OCI-LY7 (cell line): ENCODE measurements around the gene NINL. TPM values are rescaled to one million over a fixed set of nuclear protein-coding genes. Genes with fewer than 3 reads are reported as not detected.

Source experiments
- BruUV-seq: library from RNA; stranded (reverse); fragments of 400-500 nt; replicated peaks from 2 replicates; lab custom pipeline; 2021; lab: Mats Ljungman, UMichigan
- CTCF ChIA-PET: fragments of 300-600 bp; sonication (Branson Sonifier 250); formaldehyde crosslinking; loops from one replicate; lab custom pipeline; 2022; ENCODE audit warnings: antibody characterized with exemption; ENCODE audit not compliant: unreplicated experiment; lab: Charles Lee
- POLR2A ChIA-PET: fragments of 300-600 bp; sonication (Branson Sonifier 250); formaldehyde crosslinking; loops from one replicate; lab custom pipeline; 2022; ENCODE audit warnings: antibody characterized with exemption; lab: Charles Lee
- DNase-seq: peaks from one replicate; pipeline ENCODE4 v3.0.0-alpha.2; 2015; ENCODE audit warnings: low spot score
- H2AFZ ChIP-seq: fragments of 200-600 bp; sonication (generic), shearing (Covaris generic); 2 replicates; pipeline ENCODE4 v1.6.1; 2014; ENCODE audit warnings: mild to moderate bottlenecking, antibody characterized with exemption, low read length, moderate library complexity
- H3K27ac ChIP-seq: fragments of 200-600 bp; sonication (generic); 2 replicates; pipeline ENCODE4 v1.5.1; 2014; ENCODE audit warnings: mixed run types, low read depth, mild to moderate bottlenecking, moderate library complexity, low read length, inconsistent platforms; ENCODE audit not compliant: poor library complexity, severe bottlenecking
- H3K36me3 ChIP-seq: fragments of 200-600 bp; sonication (generic); 2 replicates; pipeline ENCODE4 v1.6.1; 2014; ENCODE audit warnings: mild to moderate bottlenecking, antibody characterized with exemption, low read length, moderate library complexity, mixed read lengths; ENCODE audit not compliant: insufficient read depth
- H3K4me1 ChIP-seq: fragments of 200-600 bp; sonication (generic); 2 replicates; pipeline ENCODE4 v1.5.1; 2014; ENCODE audit warnings: mild to moderate bottlenecking, low read length; ENCODE audit not compliant: insufficient read depth, poor library complexity, severe bottlenecking
- H3K4me2 ChIP-seq: fragments of 200-600 bp; sonication (generic); 2 replicates; pipeline ENCODE4 v1.6.1; 2014; ENCODE audit warnings: mild to moderate bottlenecking, low read length
- H3K4me3 ChIP-seq: fragments of 200-600 bp; sonication (generic); 2 replicates; pipeline ENCODE4 v1.5.1; 2014; ENCODE audit warnings: mild to moderate bottlenecking, low read depth, low read length; ENCODE audit not compliant: poor library complexity, severe bottlenecking
- H3K79me2 ChIP-seq: fragments of 200-600 bp; sonication (generic); 2 replicates; pipeline ENCODE4 v1.6.1; 2016; ENCODE audit warnings: low read depth, mild to moderate bottlenecking, low read length, moderate library complexity, mixed read lengths; ENCODE audit not compliant: insufficient read depth
- H3K9me2 ChIP-seq: fragments of 200-600 bp; sonication (generic); 2 replicates; pipeline ENCODE4 v1.6.1; 2016; ENCODE audit warnings: mild to moderate bottlenecking, low read length, mixed read lengths; ENCODE audit not compliant: insufficient read depth
- H3K9me3 ChIP-seq: fragments of 200-600 bp; sonication (generic); 2 replicates; pipeline ENCODE4 v1.6.1; 2014; ENCODE audit warnings: mild to moderate bottlenecking, mixed run types, low read length, mixed read lengths
- H4K20me1 ChIP-seq: fragments of 200-600 bp; sonication (generic); 2 replicates; pipeline ENCODE4 v1.6.1; 2014; ENCODE audit warnings: mild to moderate bottlenecking, antibody characterized with exemption, low read length, moderate library complexity, mixed read lengths; ENCODE audit not compliant: insufficient read depth
- EZH2phosphoT487 ChIP-seq: fragments of 200-600 bp; sonication (generic); IDR thresholded peaks from 2 replicates; pipeline ENCODE4 v1.6.1; 2018; ENCODE audit warnings: low read depth, borderline replicate concordance, mild to moderate bottlenecking, mixed run types, antibody characterized with exemption, low read length, moderate library complexity, mixed read lengths
- intact Hi-C: fragments of 100-400 bp; cut with micrococcal nuclease; formaldehyde crosslinking; loops from one replicate; pipeline ENCODE4 v1.10.0; 2022; ENCODE audit not compliant: unreplicated experiment
- total RNA-seq, 2 experiments: library from RNA; depleted of rRNA in 1 of 2; stranded (reverse); fragments of >200 nt in 1 of 2; shearing (Covaris generic) in 1 of 2; gene quantifications; 2 replicates each; pipeline ENCODE4 v1.2.3, GENCODE V29; 2014 to 2022
- TF ChIP-seq, protein P1 (sequence below): fragments of 200-600 bp; sonication (generic); conservative IDR thresholded peaks from 2 replicates; pipeline ENCODE4 v1.5.1; 2014; ENCODE audit warnings: mild to moderate bottlenecking, antibody characterized with exemption, low read length, moderate library complexity, mixed read lengths

NINL gene
- total RNA-seq, 2 experiments from 2014 or later: 0.06 to 0.55 TPM

DNA sequence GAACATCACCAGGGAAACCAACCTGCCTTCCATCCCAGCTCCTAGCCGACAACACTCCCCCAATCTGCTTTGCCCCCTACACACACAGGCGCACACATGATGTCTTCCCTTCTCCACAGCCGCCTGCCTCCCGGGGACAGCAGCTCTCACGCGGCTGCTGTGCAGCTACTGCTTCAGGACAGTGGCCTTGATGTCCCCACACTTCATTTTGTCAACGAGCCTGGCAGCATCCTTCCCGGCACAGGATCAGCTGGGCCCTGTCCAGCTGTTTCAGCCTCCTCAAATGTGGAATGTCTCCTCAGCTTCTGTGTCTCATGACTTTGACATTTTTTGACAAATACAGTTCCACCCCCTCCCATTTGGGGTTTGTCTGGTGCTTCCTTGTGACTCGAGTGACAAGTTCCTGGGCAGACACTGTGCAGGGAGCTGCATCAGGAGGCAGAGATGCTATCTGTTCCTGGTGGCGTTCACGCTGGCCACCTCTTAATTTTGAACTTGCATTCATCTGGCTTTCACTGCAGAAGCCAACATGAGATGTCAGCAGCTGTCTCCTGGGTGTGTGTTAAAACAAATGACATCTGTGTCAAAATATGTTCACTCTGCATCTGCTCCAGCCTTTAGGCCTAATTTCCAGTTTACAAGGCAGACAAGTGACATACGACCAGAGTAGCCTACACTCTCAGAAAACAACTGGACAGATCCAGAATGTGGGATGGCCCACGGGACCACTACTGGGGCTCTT, 120.7 kb downstream of the NINL start:
- H3K4me2 ChIP-seq: no peak overlapping the region
- H3K4me1 ChIP-seq: no peaks in the 10 kb centered on the region
- TF ChIP-seq, protein P1, sequence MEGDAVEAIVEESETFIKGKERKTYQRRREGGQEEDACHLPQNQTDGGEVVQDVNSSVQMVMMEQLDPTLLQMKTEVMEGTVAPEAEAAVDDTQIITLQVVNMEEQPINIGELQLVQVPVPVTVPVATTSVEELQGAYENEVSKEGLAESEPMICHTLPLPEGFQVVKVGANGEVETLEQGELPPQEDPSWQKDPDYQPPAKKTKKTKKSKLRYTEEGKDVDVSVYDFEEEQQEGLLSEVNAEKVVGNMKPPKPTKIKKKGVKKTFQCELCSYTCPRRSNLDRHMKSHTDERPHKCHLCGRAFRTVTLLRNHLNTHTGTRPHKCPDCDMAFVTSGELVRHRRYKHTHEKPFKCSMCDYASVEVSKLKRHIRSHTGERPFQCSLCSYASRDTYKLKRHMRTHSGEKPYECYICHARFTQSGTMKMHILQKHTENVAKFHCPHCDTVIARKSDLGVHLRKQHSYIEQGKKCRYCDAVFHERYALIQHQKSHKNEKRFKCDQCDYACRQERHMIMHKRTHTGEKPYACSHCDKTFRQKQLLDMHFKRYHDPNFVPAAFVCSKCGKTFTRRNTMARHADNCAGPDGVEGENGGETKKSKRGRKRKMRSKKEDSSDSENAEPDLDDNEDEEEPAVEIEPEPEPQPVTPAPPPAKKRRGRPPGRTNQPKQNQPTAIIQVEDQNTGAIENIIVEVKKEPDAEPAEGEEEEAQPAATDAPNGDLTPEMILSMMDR: no peak
- TF ChIP-seq EZH2phosphoT487: no peak
- H3K4me3 ChIP-seq: no peak overlapping the region
- H3K9me2 ChIP-seq: no peaks in the 10 kb centered on the region
- H2AFZ ChIP-seq: no peak overlapping the region
- intact Hi-C loops: no loop called here
- H3K79me2 ChIP-seq: no peaks in the 10 kb centered on the region
- ChIA-PET POLR2A (interaction anchor here (0.5 kb wide), 2 partner anchors 36 to 598 kb away, joined by 4 to 5 read pairs; no protein-coding TSS in a partner anchor), CTCF (no interaction called here)
- BruUV-seq: no TSS peak
- H3K9me3 ChIP-seq: no peaks in the 10 kb centered on the region
- no peak for DNase-seq
- H3K27ac ChIP-seq: no peak overlapping the region
- H4K20me1 ChIP-seq: no peaks in the 10 kb centered on the region
- no peaks in the 10 kb centered on the region for H3K36me3 ChIP-seq

DNA sequence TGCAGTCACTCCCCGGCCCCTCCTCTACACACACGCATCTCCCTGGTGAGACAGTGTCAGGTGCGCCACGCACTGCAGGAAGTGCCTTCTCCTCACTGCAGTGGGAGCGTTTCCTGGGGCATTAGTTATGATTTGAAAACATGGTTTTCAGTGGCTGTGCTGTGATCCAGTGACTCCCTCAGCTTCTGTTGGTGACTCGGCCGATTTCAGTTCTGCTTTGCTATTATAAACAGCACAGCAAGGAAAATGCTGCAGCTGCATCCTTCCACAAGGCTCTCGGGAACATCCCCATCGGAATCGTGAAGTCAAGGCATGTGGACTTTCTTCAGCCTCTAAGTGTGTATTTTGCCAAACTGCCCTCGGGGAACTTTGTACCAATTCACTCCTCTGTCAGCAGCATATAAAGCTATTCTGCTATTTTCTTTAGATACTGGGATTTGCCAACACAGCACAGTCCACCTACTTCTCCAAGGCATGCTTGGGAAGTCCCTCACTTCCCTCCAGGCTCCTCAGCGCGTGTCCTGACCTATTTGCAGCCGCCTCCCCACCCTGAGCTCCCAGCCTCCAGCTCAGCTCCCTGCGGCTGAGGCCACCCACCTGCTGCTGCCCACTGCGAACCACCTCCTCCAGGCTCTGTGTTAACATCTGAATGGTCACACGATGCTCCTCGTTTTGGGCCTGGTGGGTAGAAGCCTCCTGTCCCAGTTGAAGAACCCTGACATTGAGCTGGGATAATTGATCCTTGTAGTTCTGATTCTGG, 123.4 kb downstream of the NINL start:
- BruUV-seq: no TSS peak
- POLR2A ChIA-PET: interaction anchor here (0.6 kb wide), 1 partner anchor 16 kb away, joined by 3 read pairs; no protein-coding TSS in a partner anchor
- H3K4me2 ChIP-seq: no peak overlapping the region

More for the DNA sequence above, 123.4 kb downstream of the NINL start:
- H3K4me1 ChIP-seq: no peaks in the 10 kb centered on the region
- no peaks in the 10 kb centered on the region for H4K20me1 ChIP-seq
- TF ChIP-seq EZH2phosphoT487: no peak
- TF ChIP-seq, protein P1: no peak
- no peaks in the 10 kb centered on the region for H3K79me2 ChIP-seq
- no peak overlapping the region for H3K27ac ChIP-seq
- DNase-seq: no peak
- no peaks in the 10 kb centered on the region for H3K9me2 ChIP-seq
- no peaks in the 10 kb centered on the region for H3K9me3 ChIP-seq
- no peak overlapping the region for H2AFZ ChIP-seq
- H3K36me3 ChIP-seq: no peaks in the 10 kb centered on the region
- CTCF ChIA-PET: no interaction called here
- intact Hi-C loops: no loop called here
- no peak overlapping the region for H3K4me3 ChIP-seq
